H1 (cell line): ENCODE measurements around the gene INKA2. TPM values are rescaled to one million over a fixed set of nuclear protein-coding genes. Genes with fewer than 3 reads are reported as not detected.

Experiments used
- CTCF ChIA-PET: fragments of 300-600 bp; sonication (Branson Sonifier 250); formaldehyde crosslinking; loops from one replicate; lab custom pipeline; 2021; ENCODE audit not compliant: partially characterized antibody; lab: Charles Lee
- POLR2A ChIA-PET: fragments of 300-600 bp; sonication (Branson Sonifier 250); formaldehyde crosslinking; loops from one replicate; lab custom pipeline; 2021; ENCODE audit warnings: inconsistent platforms; ENCODE audit not compliant: partially characterized antibody; lab: Charles Lee
- DNase-seq, 2 experiments: peaks; one replicate each; pipeline versions ENCODE4 v3.0.0 to v3.0.0-alpha.2; 2010 to 2022; ENCODE audit warnings: low spot score in 2 of 2, low read depth in 1 of 2, mixed read lengths in 1 of 2
- FAIRE-seq: peaks from 2 replicates; lab custom pipeline; 2011; peaks lifted over from hg19 to GRCh38; lab: Jason Lieb, UNC
- H2AFZ ChIP-seq: 2 replicates; pipeline ENCODE4 v1.8.1; 2012; ENCODE audit warnings: low read length, inconsistent platforms
- H2AK5ac ChIP-seq: 2 replicates; pipeline ENCODE4 v1.6.1; 2013; ENCODE audit warnings: low read depth, low read length
- H2BK120ac ChIP-seq: replicated peaks from 2 replicates; pipeline ENCODE3; 2013; ENCODE audit warnings: low read depth, low read length, inconsistent platforms
- H2BK12ac ChIP-seq: 2 replicates; pipeline ENCODE4 v1.6.1; 2013; ENCODE audit warnings: low read depth, low read length
- H2BK15ac ChIP-seq: 2 replicates; pipeline ENCODE4 v1.6.1; 2013; ENCODE audit warnings: low read length
- H2BK20ac ChIP-seq: 2 replicates; pipeline ENCODE4 v1.6.1; 2013; ENCODE audit warnings: low read length
- H2BK5ac ChIP-seq: 2 replicates; pipeline ENCODE4 v1.6.1; 2013; ENCODE audit warnings: low read depth, low read length
- H3K14ac ChIP-seq: 2 replicates; pipeline ENCODE4 v1.6.1; 2013; ENCODE audit warnings: inconsistent platforms; ENCODE audit not compliant: insufficient read length
- H3K18ac ChIP-seq: 2 replicates; pipeline ENCODE4 v1.6.1; 2013; ENCODE audit warnings: low read length; ENCODE audit errors: extremely low read depth
- H3K23ac ChIP-seq: 2 replicates; pipeline ENCODE4 v1.6.1; 2013; ENCODE audit warnings: inconsistent platforms; ENCODE audit not compliant: insufficient read length
- H3K23me2 ChIP-seq: 2 replicates; pipeline ENCODE4 v1.6.1; 2013; ENCODE audit warnings: low read depth, low read length
- H3K27ac ChIP-seq: 2 replicates; pipeline ENCODE4 v1.6.1; 2011; ENCODE audit warnings: low read depth, low read length, inconsistent platforms
- H3K27me3 ChIP-seq, 4 experiments: replicated peaks in 1 of 4; 1 replicate in 1 of 4; 2 replicates in 3 of 4; pipeline versions ENCODE4 v1.6.1 to v1.8.1; 2011 to 2013; ENCODE audit warnings: low read length in 3 of 4, mild to moderate bottlenecking in 3 of 4, inconsistent platforms in 2 of 4, mixed read lengths in 2 of 4, moderate library complexity in 1 of 4; ENCODE audit not compliant: control insufficient read depth in 3 of 4, insufficient read depth in 3 of 4; ENCODE audit errors: extremely low read depth in 1 of 4
- H3K36me3 ChIP-seq, 4 experiments: 2 replicates each; pipeline versions ENCODE4 v1.6.1 to v1.8.1; 2011 to 2013; ENCODE audit warnings: mild to moderate bottlenecking in 4 of 4, low read length in 3 of 4, moderate library complexity in 2 of 4, control low read depth in 1 of 4, inconsistent platforms in 1 of 4; ENCODE audit not compliant: insufficient read depth in 4 of 4, control insufficient read depth in 2 of 4
- H3K4ac ChIP-seq: replicated peaks from 2 replicates; pipeline ENCODE3; 2013; ENCODE audit warnings: low read length, low read depth, mixed read lengths, inconsistent platforms; ENCODE audit not compliant: insufficient read length
- H3K4me1 ChIP-seq, 4 experiments: replicated peaks in 1 of 4; 1 replicate in 1 of 4; 2 replicates in 3 of 4; pipeline versions ENCODE4 v1.6.1 to v1.8.1; 2011 to 2013; ENCODE audit warnings: low read length in 3 of 4, inconsistent platforms in 2 of 4, mixed read lengths in 1 of 4; ENCODE audit not compliant: insufficient read depth in 4 of 4, control insufficient read depth in 3 of 4
- H3K4me2 ChIP-seq, 2 experiments: 2 replicates each; pipeline versions ENCODE4 v1.6.1 to v1.8.1; 2011 to 2013; ENCODE audit warnings: low read depth in 2 of 2, low read length in 2 of 2, control low read depth in 1 of 2, inconsistent platforms in 1 of 2, mild to moderate bottlenecking in 1 of 2; ENCODE audit not compliant: insufficient read depth in 1 of 2
- H3K4me3 ChIP-seq, 4 experiments: fragments of 200-600, 300-600 bp in 1 of 4; sonication (generic), shearing (Covaris generic), sonication (Bioruptor Twin) in 1 of 4; 2 replicates each; pipeline versions ENCODE4 v1.5.1 to v1.8.1; 2011 to 2016; ENCODE audit warnings: low read length in 4 of 4, low read depth in 3 of 4, control low read depth in 2 of 4, inconsistent platforms in 2 of 4, mild to moderate bottlenecking in 2 of 4, mixed read lengths in 1 of 4, moderate library complexity in 1 of 4; ENCODE audit not compliant: insufficient read depth in 2 of 4; ENCODE audit errors: extremely low read depth in 1 of 4
- H3K56ac ChIP-seq: replicated peaks from 2 replicates; pipeline ENCODE3; 2013; ENCODE audit warnings: low read depth, mild to moderate bottlenecking, mixed read lengths, low read length, inconsistent platforms; ENCODE audit not compliant: insufficient read length
- H3K79me1 ChIP-seq: 2 replicates; pipeline ENCODE4 v1.6.1; 2013; ENCODE audit warnings: low read depth, low read length, control low read depth
- H3K79me2 ChIP-seq, 2 experiments: 2 replicates each; pipeline versions ENCODE4 v1.6.1 to v1.8.1; 2012 to 2013; ENCODE audit warnings: low read length in 2 of 2, mild to moderate bottlenecking in 2 of 2, inconsistent platforms in 1 of 2; ENCODE audit not compliant: insufficient read depth in 2 of 2, control insufficient read depth in 1 of 2
- H3K9ac ChIP-seq, 4 experiments: replicated peaks in 1 of 4; 1 replicate in 1 of 4; 2 replicates in 3 of 4; pipeline versions ENCODE4 v1.6.1 to v1.8.1; 2011 to 2013; ENCODE audit warnings: low read depth in 3 of 4, low read length in 3 of 4, control low read depth in 2 of 4, mild to moderate bottlenecking in 2 of 4, moderate library complexity in 2 of 4, inconsistent platforms in 1 of 4; ENCODE audit errors: extremely low read depth in 1 of 4
- H3K9me3 ChIP-seq, 2 experiments: 2 replicates each; pipeline versions ENCODE4 v1.6.1 to v1.8.1; 2012 to 2013; ENCODE audit warnings: mild to moderate bottlenecking in 2 of 2, moderate library complexity in 2 of 2, control low read depth in 1 of 2, inconsistent platforms in 1 of 2, low read depth in 1 of 2, low read length in 1 of 2, mixed read lengths in 1 of 2; ENCODE audit not compliant: insufficient read depth in 2 of 2
- H4K20me1 ChIP-seq, 2 experiments: replicated peaks in 1 of 2; 2 replicates each; pipeline versions ENCODE3 to v1.8.1; 2011 to 2013; ENCODE audit warnings: inconsistent platforms in 2 of 2, low read length in 2 of 2, mild to moderate bottlenecking in 1 of 2; ENCODE audit not compliant: insufficient read depth in 2 of 2, control insufficient read depth in 1 of 2
- H4K5ac ChIP-seq: 2 replicates; pipeline ENCODE4 v1.6.1; 2013; ENCODE audit warnings: low read length, low read depth, mixed read lengths, inconsistent platforms; ENCODE audit not compliant: insufficient read length
- H4K8ac ChIP-seq: 2 replicates; pipeline ENCODE4 v1.8.0; 2013; ENCODE audit warnings: mild to moderate bottlenecking, moderate library complexity, low read length, inconsistent platforms; ENCODE audit not compliant: insufficient read depth; ENCODE audit errors: extremely low read depth
- H4K91ac ChIP-seq: replicated peaks from 2 replicates; pipeline ENCODE3; 2013; ENCODE audit warnings: low read length, mixed read lengths, inconsistent platforms; ENCODE audit not compliant: insufficient read length
- EP300 ChIP-seq, 2 experiments: IDR thresholded peaks; 1 replicate in 1 of 2; 2 replicates in 1 of 2; pipeline ENCODE4 v1.6.1; 2011 to 2012; ENCODE audit warnings: low read depth in 2 of 2, low read length in 2 of 2, mild to moderate bottlenecking in 2 of 2, borderline replicate concordance in 1 of 2, inconsistent platforms in 1 of 2, moderate library complexity in 1 of 2
- RBBP5 ChIP-seq: IDR thresholded peaks from 2 replicates; pipeline ENCODE4 v1.7.1; 2012; ENCODE audit warnings: low read depth, mild to moderate bottlenecking, inconsistent platforms, low read length, moderate library complexity, borderline replicate concordance
- RFX5 ChIP-seq: IDR thresholded peaks from 2 replicates; pipeline ENCODE4 v1.6.1; 2011; ENCODE audit warnings: low read depth, low read length, improper control_type of control experiment, borderline replicate concordance
- SAP30 ChIP-seq: fragments of 300-600 bp; sonication (generic); IDR thresholded peaks from 2 replicates; pipeline ENCODE4 v1.7.1; 2012; ENCODE audit warnings: low read length, moderate library complexity, mild to moderate bottlenecking, inconsistent platforms; ENCODE audit not compliant: insufficient read depth, insufficient replicate concordance
- SP1 ChIP-seq: IDR thresholded peaks from 2 replicates; pipeline ENCODE4 v1.6.1; 2011; ENCODE audit warnings: low read depth, low read length
- TAF1 ChIP-seq: IDR thresholded peaks from 2 replicates; pipeline ENCODE4 v1.6.1; 2011; ENCODE audit warnings: mild to moderate bottlenecking, low read depth, low read length
- YY1 ChIP-seq: IDR thresholded peaks from 2 replicates; pipeline ENCODE4 v1.6.1; 2011; ENCODE audit warnings: low read depth, mild to moderate bottlenecking, low read length
- ZNF274 ChIP-seq: IDR thresholded peaks from 2 replicates; pipeline ENCODE4 v1.7.0; 2012; ENCODE audit warnings: low read length, borderline replicate concordance; ENCODE audit errors: extremely low read depth
- WGBS, 2 experiments: shearing (Covaris generic) in 1 of 2; methylation state at CpG; one replicate each; pipeline versions ENCODE4 v1.1.6 to v1.1.7; 2013 to 2015; ENCODE audit warnings: low lambda C conversion rate in 2 of 2, mixed read lengths in 2 of 2, inconsistent platforms in 1 of 2, low coverage in 1 of 2, missing lambda C conversion rate in 1 of 2; ENCODE audit not compliant: insufficient replicate concordance in 2 of 2, insufficient coverage in 1 of 2, insufficient read length in 1 of 2; ENCODE audit errors: extremely low coverage in 1 of 2, missing lambda C conversion rate in 1 of 2; 5-methylcytosine and 5-hydroxymethylcytosine counted together
- polyA plus RNA-seq, 7 experiments: library from polyadenylated mRNA; depleted of rRNA in 3 of 7; stranded (reverse) in 5 of 7; unstranded in 2 of 7; fragments of >200 nt in 5 of 7; fragments of 200-250 nt in 2 of 7; gene quantifications; 1 replicate in 5 of 7; 2 replicates in 1 of 7; 4 replicates in 1 of 7; pipeline versions ENCODE4 v1.2.1 to v1.2.3, GENCODE V29; 2011 to 2013; ENCODE audit warnings: missing spikeins in 2 of 7, mixed read lengths in 2 of 7
- total RNA-seq: library from RNA; stranded (reverse); fragmentation: NEBNext Ultra II Directional; extraction: Animal tissue kit (Norgen Biotek cat#: 25700); gene quantifications from 2 replicates; pipeline ENCODE4 v1.2.1, GENCODE V29; 2021
- TF ChIP-seq, protein P1 (sequence below), 3 experiments: IDR thresholded peaks; 1 replicate in 2 of 3; 2 replicates in 1 of 3; pipeline versions ENCODE4 v1.5.1 to v1.6.1; 2011; ENCODE audit warnings: low read length in 3 of 3, mild to moderate bottlenecking in 3 of 3, inconsistent platforms in 2 of 3, low read depth in 1 of 3, moderate library complexity in 1 of 3; ENCODE audit not compliant: insufficient read depth in 1 of 3; ENCODE audit errors: control extremely low read depth in 1 of 3

Gene INKA2
- total and polyA plus RNA-seq, 2 of the 8 experiments (the other 6 are each of a cell fraction or from before 2014, with no cell fraction given), result 4.2 to 11.5 TPM

GRCh38 chr1:111729271-111729921 lies 9.8 kb downstream of the INKA2 start:
- Histone ChIP-seq H2AK5ac (no peak overlapping the region), H3K27me3 (no peaks in the 10 kb centered on the region; a peak in 1 of 7 replicates), H3K4me1 (peaks cover 0 to 20% (median 8%) of the 10 kb centered on the region in 4 experiments; a peak in 5 of 7 replicates), H4K8ac (no peak overlapping the region), H3K56ac (no peak overlapping the region), H3K27ac (no peak overlapping the region), H3K9ac (no peak overlapping the region; a peak in 1 of 7 replicates), H3K4me2 (no peak overlapping the region), H4K91ac (no peak overlapping the region), H3K79me1 (peaks cover 16% of the 10 kb centered on the region), H3K4me3 (no peak overlapping the region), H2BK12ac (no peak overlapping the region), H3K14ac (no peak overlapping the region), H3K9me3 (no peaks in the 10 kb centered on the region), H3K36me3 (peaks cover 0 to 5% (median 2%) of the 10 kb centered on the region in 4 experiments; a peak in 4 of 8 replicates), H2BK15ac (no peak overlapping the region), H2BK5ac (no peak overlapping the region; the same call in 1 of the 2 replicates), H3K23ac (no peak overlapping the region), H3K23me2 (no peaks in the 10 kb centered on the region; the same call in 1 of the 2 replicates), H2AFZ (no peak overlapping the region), H2BK20ac (no peak overlapping the region), H3K79me2 (peaks cover 0 to 34% of the 10 kb centered on the region in 2 experiments; a peak in 2 of 4 replicates), H4K20me1 (peaks cover 3% of the 10 kb centered on the region in 2 experiments), H4K5ac (no peak overlapping the region), H2BK120ac (no peak overlapping the region), H3K4ac (no peak overlapping the region), H3K18ac (no peak overlapping the region)
- 80% methylated on average over 8 of the region's 8 CpGs; no CpG with 5 or more reads in 1 of the 2 experiments for WGBS, 2 experiments
- DNase-seq (peak in 1 of 2 experiments; percentile 46), FAIRE-seq (no peak)
- POLR2A ChIA-PET, result interaction anchor here (18.0 to 19.0 kb wide), 2 partner anchors 8 kb away, joined by 343 read pairs; partner anchors contain the start of gene INKA2
- CTCF ChIA-PET, result interaction anchor here (2.1 to 42.0 kb wide), 3 partner anchors 0 to 40 kb away, joined by 7 to 1070 read pairs (median 1070); partner anchors contain the start of genes DDX20 and INKA2
- no peak for TF ChIP-seq SP1
- no peak for TF ChIP-seq TAF1
- no peak for TF ChIP-seq SAP30
- no peak for TF ChIP-seq YY1
- no peak for TF ChIP-seq EP300 (IDR thresholded peaks at IDR 0.05; ENCODE audit: borderline replicate concordance in 1 of 2, low read depth in 2 of 2, low read length in 2 of 2)
- TF ChIP-seq, protein P1, sequence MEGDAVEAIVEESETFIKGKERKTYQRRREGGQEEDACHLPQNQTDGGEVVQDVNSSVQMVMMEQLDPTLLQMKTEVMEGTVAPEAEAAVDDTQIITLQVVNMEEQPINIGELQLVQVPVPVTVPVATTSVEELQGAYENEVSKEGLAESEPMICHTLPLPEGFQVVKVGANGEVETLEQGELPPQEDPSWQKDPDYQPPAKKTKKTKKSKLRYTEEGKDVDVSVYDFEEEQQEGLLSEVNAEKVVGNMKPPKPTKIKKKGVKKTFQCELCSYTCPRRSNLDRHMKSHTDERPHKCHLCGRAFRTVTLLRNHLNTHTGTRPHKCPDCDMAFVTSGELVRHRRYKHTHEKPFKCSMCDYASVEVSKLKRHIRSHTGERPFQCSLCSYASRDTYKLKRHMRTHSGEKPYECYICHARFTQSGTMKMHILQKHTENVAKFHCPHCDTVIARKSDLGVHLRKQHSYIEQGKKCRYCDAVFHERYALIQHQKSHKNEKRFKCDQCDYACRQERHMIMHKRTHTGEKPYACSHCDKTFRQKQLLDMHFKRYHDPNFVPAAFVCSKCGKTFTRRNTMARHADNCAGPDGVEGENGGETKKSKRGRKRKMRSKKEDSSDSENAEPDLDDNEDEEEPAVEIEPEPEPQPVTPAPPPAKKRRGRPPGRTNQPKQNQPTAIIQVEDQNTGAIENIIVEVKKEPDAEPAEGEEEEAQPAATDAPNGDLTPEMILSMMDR (IDR thresholded peaks at IDR 0.05; ENCODE audit: control extremely low read depth in 1 of 3, insufficient read depth in 1 of 3, low read depth in 1 of 3, low read length in 3 of 3), result no peak
- TF ChIP-seq ZNF274, result no peak
- TF ChIP-seq RBBP5, result no peak
- no peak for TF ChIP-seq RFX5
